Epithelial cell of proximal tubule (primary cell): ENCODE data around the gene AUTS2. TPM values are rescaled to one million over a fixed set of nuclear protein-coding genes. Genes with fewer than 3 reads are reported as not detected.

Experiments used
- DNase-seq: peaks from one replicate; pipeline ENCODE4 v3.0.0-alpha.2; 2011; ENCODE audit warnings: low read depth
- H3K4me3 ChIP-seq: 2 replicates; pipeline ENCODE4 v1.5.1; 2011; ENCODE audit warnings: low read depth, mild to moderate bottlenecking, low read length
- total RNA-seq: library from RNA; depleted of rRNA; stranded (reverse); fragments of >200 nt; gene quantifications from 2 replicates; pipeline ENCODE4 v1.2.3, GENCODE V29; 2015
- TF ChIP-seq, protein P1 (sequence below): conservative IDR thresholded peaks from 2 replicates; pipeline ENCODE4 v1.5.1; 2012; ENCODE audit warnings: low read depth, mild to moderate bottlenecking, low read length

Gene AUTS2
- total RNA-seq = 7.3 and 10.0 TPM in 2 replicates

DNA sequence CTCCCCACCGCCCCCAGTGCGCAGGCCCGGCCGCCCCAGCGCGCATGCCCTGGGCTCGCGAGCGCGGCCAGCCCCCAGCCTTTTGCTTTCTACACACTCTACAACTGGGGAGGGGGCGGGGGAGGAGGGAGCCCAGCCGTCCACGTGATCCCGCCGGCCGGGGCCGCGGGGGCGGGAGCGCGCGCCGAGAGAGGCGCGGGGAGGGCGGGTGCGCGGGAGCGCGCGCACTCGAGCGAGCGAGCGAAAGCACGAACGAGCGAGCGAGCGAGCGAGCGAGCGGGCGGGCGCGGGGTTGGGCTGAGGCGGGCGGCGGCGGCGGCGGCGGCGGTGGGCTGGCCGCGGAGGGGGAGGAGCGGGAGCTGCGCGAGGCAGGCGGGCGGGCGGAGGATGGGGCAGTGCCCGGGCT, at the start of gene AUTS2:
Gene AUTS2 (plus strand): TSS at position 395 of the 406 bp plus-strand sequence. CDS start 1,179 bp downstream, outside the sequence.
- DNase-seq = no peak
- H3K4me3 ChIP-seq = peak within 1 kb of the TSS; percentile 74
- TF ChIP-seq, protein P1, sequence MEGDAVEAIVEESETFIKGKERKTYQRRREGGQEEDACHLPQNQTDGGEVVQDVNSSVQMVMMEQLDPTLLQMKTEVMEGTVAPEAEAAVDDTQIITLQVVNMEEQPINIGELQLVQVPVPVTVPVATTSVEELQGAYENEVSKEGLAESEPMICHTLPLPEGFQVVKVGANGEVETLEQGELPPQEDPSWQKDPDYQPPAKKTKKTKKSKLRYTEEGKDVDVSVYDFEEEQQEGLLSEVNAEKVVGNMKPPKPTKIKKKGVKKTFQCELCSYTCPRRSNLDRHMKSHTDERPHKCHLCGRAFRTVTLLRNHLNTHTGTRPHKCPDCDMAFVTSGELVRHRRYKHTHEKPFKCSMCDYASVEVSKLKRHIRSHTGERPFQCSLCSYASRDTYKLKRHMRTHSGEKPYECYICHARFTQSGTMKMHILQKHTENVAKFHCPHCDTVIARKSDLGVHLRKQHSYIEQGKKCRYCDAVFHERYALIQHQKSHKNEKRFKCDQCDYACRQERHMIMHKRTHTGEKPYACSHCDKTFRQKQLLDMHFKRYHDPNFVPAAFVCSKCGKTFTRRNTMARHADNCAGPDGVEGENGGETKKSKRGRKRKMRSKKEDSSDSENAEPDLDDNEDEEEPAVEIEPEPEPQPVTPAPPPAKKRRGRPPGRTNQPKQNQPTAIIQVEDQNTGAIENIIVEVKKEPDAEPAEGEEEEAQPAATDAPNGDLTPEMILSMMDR = no peak

DNA sequence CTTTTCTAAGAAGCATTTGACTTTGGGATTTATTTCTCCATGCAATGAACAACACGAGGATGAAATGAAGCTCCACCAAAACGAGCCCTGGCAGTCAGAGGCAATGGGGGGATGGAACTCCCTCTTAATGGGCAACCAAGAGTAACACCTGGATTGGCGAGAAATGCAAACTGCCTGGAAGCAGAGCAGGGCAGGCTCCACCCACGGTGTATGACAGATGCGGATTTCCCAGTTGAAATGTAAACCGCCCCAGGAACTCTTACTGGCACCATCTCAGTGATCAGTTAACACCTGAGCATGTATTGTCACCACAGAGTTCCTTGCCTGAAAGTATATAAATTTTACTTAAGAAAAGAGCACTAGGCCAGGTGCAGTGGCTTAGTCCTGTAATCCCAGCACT, 47.3 kb upstream of the AUTS2 start:
- TF ChIP-seq, protein P1 = no peak
- no peak overlapping the region for H3K4me3 ChIP-seq
- no peak for DNase-seq

DNA sequence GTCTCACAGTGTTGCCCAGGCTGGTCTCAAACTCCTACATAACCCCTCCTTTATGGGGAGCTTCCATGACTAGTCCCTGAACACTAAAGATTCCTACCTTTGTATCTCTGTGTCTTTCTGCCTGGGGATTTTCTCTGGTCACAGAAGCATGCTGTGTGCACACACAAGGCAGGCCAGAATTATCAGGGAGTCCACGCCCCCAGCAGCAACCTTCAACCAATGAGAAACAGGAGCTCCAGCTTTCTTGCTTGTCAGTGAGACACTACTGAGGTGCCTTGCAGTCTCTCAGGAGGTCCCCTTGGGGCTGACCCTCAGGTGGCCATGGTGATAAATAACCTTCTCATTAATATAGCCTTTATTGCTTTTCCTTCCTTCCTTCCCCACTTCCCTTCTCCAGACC, 45.1 kb upstream of the AUTS2 start:
- no peak for DNase-seq
- TF ChIP-seq, protein P1 = no peak
- no peak overlapping the region for H3K4me3 ChIP-seq

DNA sequence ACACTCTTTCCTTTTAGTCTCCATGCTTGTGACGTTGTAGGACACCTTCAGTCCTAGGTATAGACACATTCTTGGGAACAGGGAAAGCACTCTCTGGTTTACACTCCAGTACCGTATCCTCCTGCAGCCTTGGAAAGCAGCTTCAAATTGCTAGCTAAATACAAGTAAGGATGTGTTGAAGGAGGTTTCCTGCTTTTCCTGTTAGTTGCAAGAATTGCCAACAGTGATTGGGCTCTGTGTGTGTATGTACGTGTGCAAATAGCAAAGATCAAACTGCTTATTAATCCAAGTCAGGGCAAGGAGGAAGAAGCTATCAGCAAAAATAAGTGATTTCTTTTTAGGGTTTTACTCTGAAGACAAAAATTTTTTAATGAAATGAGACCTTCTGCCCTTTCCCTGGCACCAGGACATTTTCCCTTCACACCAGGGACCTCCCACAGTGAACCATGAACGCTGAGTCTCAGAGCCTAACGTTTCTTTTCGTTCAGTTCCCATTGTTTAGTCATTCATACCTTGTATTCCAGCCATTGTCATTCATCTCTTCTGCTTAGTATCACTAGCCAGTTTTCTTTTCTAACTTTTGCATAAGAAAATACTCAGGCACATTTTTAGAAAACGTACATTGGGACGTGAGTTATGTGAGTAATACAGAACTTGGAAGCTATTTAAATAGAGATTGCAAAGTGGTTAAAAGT, 36.9 kb upstream of the AUTS2 start:
- no peak overlapping the region for H3K4me3 ChIP-seq
- TF ChIP-seq, protein P1 = no peak
- no peak for DNase-seq

DNA sequence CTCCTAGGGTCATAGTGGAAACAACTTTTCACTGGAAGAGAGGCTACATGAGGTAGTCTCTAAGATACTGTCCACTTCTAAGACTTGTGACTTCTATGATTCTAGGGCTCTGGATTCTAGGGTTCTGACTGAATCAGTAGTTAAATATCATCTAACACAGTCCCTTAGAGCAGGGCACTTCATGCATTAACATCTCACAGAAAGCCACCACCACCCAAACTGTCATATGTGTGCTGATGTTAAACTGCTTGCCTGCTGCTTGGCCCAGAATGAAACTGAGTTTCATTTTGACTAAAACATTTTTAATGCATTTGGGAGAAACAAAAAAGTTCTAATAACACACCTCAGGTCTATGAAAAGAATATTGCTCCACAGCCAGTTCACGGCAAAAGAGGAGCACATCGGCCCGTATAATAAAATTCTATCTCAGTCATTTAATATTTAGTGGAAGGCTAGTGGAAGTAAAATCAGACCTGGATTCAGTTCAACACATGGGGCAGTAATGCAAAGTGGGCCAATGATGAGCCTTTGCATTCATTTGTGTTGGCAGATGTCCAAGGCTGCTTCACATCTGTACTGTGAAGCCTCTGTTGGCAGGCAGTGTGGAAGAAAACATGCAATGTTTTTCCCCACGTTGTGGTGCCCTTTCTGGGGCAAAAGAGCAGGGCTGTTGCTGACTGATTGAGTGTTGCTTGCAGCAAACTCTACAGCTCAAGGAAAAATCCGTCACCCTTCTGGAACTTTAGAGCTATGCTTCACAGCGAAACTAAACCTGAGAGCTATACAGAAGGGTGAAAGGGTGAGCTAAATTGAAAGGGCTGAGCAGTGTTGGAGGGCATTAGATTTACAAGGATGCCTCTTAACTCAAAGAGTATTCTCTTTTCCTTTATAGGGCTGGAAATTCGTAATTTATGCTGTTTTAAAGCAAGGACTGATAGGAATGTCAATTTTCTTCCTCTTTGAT, 33.5 kb upstream of the AUTS2 start:
- DNase-seq = no peak
- no peak overlapping the region for H3K4me3 ChIP-seq
- TF ChIP-seq, protein P1 = no peak

DNA sequence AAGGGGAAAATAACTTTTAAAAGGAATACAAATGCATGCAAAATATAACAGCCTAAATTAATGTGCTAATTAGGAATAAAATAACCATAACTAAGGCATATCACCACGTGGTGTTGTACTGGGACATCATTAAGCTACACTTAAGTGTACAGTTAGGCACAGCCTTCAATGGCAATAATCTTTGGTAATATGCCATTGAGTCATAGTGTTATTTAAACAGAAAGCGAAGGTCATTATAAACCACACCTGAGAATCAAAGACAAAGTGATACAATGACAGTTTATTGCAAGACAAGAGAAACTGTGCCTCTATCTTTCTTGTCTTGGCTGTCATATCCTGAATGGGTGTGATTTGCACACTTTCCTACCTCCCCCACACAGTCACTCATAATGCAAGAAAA, 30.5 kb upstream of the AUTS2 start:
- TF ChIP-seq, protein P1 = no peak
- DNase-seq = no peak
- no peak overlapping the region for H3K4me3 ChIP-seq
